ENCODE data around the gene LYL1.

The LYL1 gene

DNA sequence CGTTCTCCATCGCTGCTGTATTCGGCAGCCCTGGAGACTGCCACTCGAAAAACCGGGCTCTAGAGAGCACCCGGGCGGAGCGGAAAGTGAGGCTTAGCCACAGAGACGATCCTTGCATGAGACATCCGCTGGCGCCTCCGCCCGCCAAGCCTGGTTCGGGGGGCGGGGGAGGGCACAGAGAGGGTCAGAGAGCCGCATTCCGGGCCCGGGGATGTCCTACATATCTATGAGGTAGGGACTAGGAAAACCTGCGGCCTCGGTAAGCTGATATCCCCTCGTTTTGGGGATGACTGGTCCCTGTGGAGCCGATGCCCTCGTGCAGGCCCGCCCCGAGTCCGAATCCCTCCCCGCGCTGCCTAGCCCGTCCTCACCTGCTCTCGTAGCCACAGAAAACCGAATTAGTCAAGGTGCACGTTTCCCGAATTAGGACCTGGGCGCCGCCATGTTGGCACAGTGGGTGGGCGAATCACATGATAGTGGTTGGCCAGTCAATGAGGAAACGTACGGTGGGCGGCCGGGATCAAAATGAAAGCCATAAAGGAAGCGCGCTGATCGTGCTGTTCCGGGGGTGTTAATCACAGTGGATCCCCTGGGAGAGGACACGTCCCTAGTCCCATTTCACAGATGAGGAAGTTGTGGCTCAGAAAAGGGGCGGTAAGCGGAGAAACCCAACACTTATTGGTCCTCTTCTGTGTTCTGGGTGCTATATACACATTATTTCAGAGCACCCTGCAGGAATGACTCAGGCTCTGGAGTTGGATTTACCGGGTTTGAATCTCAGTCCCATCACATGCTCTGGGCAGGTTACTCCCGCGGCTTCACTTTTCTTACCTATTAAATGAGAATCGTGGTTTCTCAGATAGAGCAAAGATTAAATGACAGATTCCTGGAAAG, 13.9 kb upstream of the LYL1 start, which contains the start of gene TRMT1:
TSS of gene TRMT1 (minus strand) at position 459 of the 894 bp plus-strand sequence. CDS start at position 118, 341 bp downstream.
- Histone ChIP-seq H3K36me3 (ENCODE audit: control insufficient read depth in 4 of 4, insufficient read depth in 4 of 4, low read length in 3 of 4) (peaks cover 3 to 34% (median 18%) of the 10 kb centered on the region in 4 experiments), H3K4me1 (ENCODE audit: control extremely low read depth in 1 of 4, control insufficient read depth in 4 of 4, insufficient read depth in 4 of 4, low read length in 3 of 4) (peaks cover 0 to 46% (median 36%) of the 10 kb centered on the region in 4 experiments), H3K27me3 (replicated peaks in 2 of 5; ENCODE audit: control insufficient read depth in 4 of 5, insufficient read depth in 5 of 5, low read length in 4 of 5) (no peaks in the 10 kb centered on the region), H3K4me3 (ENCODE audit: control insufficient read depth in 1 of 7, extremely low read depth in 1 of 7, insufficient read depth in 4 of 7, low read depth in 2 of 7, low read length in 6 of 7) (peak within 1 kb of the TSS; percentile 83 to 97 (median 95)), H3K9me3 (ENCODE audit: control extremely low read depth in 1 of 5, control insufficient read depth in 4 of 5, insufficient read depth in 2 of 5, low read depth in 1 of 5, low read length in 4 of 5) (no peaks in the 10 kb centered on the region), H3K27ac (ENCODE audit: insufficient read depth in 1 of 2, low read depth in 1 of 2, low read length in 2 of 2, poor library complexity in 1 of 2, severe bottlenecking in 2 of 2) (peak within 1 kb of the TSS; percentile 61 to 83)
- ChIA-PET POLR2A (interaction anchor here (1.3 kb wide), 1 partner anchor 16 kb away, joined by 5 read pairs; no protein-coding TSS in a partner anchor), CTCF (interaction anchor here (1.7 to 4.2 kb wide), 3 partner anchors 11 to 16 kb away, joined by 6 to 25 read pairs (median 8); no protein-coding TSS in a partner anchor)
- under 1% methylated on average over 49 of the region's 51 CpGs for WGBS (ENCODE audit: insufficient coverage)
- peak; percentile 92 to 97 (median 96) for DNase-seq

GRCh38 chr19:13115936-13116281, 13.3 kb upstream of the LYL1 start:
- Histone ChIP-seq H3K9me3 (ENCODE audit: control extremely low read depth in 1 of 5, control insufficient read depth in 4 of 5, insufficient read depth in 2 of 5, low read depth in 1 of 5, low read length in 4 of 5) (no peaks in the 10 kb centered on the region), H3K27me3 (replicated peaks in 2 of 5; ENCODE audit: control insufficient read depth in 4 of 5, insufficient read depth in 5 of 5, low read length in 4 of 5) (no peaks in the 10 kb centered on the region), H3K4me1 (ENCODE audit: control extremely low read depth in 1 of 4, control insufficient read depth in 4 of 4, insufficient read depth in 4 of 4, low read length in 3 of 4) (peaks cover 0 to 46% (median 36%) of the 10 kb centered on the region in 4 experiments), H3K4me3 (ENCODE audit: control insufficient read depth in 1 of 7, extremely low read depth in 1 of 7, insufficient read depth in 4 of 7, low read depth in 2 of 7, low read length in 6 of 7) (peak overlapping the region; percentile 83 to 97 (median 95)), H3K27ac (ENCODE audit: insufficient read depth in 1 of 2, low read depth in 1 of 2, low read length in 2 of 2, poor library complexity in 1 of 2, severe bottlenecking in 2 of 2) (peak overlapping the region; percentile 61 to 83), H3K36me3 (ENCODE audit: control insufficient read depth in 4 of 4, insufficient read depth in 4 of 4, low read length in 3 of 4) (peaks cover 3 to 34% (median 17%) of the 10 kb centered on the region in 4 experiments)
- ChIA-PET POLR2A (interaction anchor here (1.3 kb wide), 1 partner anchor 16 kb away, joined by 5 read pairs; no protein-coding TSS in a partner anchor), CTCF (interaction anchor here (1.5 to 4.2 kb wide), 2 partner anchors 10 to 24 kb away, joined by 3 to 25 read pairs; no protein-coding TSS in a partner anchor)
- WGBS (ENCODE audit: insufficient coverage): 1% methylated on average over 18 of the region's 18 CpGs
- no peak for DNase-seq

DNA sequence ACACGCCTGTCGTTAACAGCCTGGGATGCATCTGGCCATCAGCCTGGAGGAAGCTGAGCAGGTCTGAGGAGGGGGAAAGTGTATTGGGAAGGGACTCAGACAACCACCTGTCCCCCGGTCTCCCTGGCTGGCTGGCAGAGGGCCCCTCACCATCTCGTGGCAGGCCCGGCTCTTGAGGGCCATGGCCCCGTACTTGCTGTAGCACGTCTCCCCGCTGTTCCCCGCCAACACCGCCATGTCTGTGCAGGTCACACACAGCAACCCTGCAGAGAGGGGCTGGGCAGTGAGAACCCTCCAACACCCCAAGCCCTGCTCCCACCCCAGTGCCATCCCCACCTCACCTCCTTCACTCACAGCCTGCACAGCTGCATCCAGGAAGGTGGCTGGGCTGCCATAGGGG, 9.9 kb upstream of the LYL1 start:
- Histone ChIP-seq H3K9me3 (ENCODE audit: control extremely low read depth in 1 of 5, control insufficient read depth in 4 of 5, insufficient read depth in 2 of 5, low read depth in 1 of 5, low read length in 4 of 5) (no peaks in the 10 kb centered on the region), H3K4me1 (ENCODE audit: control extremely low read depth in 1 of 4, control insufficient read depth in 4 of 4, insufficient read depth in 4 of 4, low read length in 3 of 4) (peaks cover 0 to 24% (median 19%) of the 10 kb centered on the region in 4 experiments), H3K27ac (ENCODE audit: insufficient read depth in 1 of 2, low read depth in 1 of 2, low read length in 2 of 2, poor library complexity in 1 of 2, severe bottlenecking in 2 of 2) (no peak overlapping the region), H3K27me3 (replicated peaks in 2 of 5; ENCODE audit: control insufficient read depth in 4 of 5, insufficient read depth in 5 of 5, low read length in 4 of 5) (no peaks in the 10 kb centered on the region), H3K36me3 (ENCODE audit: control insufficient read depth in 4 of 4, insufficient read depth in 4 of 4, low read length in 3 of 4) (peaks cover 6 to 50% (median 29%) of the 10 kb centered on the region in 4 experiments), H3K4me3 (ENCODE audit: control insufficient read depth in 1 of 7, extremely low read depth in 1 of 7, insufficient read depth in 4 of 7, low read depth in 2 of 7, low read length in 6 of 7) (no peak overlapping the region)
- POLR2A ChIA-PET: no interaction called here
- DNase-seq: no peak
- CTCF ChIA-PET: interaction anchor here (1.7 kb wide), 1 partner anchor 11 kb away, joined by 4 read pairs; no protein-coding TSS in a partner anchor
- 95% methylated on average over 10 of the region's 10 CpGs for WGBS (ENCODE audit: insufficient coverage)

DNA sequence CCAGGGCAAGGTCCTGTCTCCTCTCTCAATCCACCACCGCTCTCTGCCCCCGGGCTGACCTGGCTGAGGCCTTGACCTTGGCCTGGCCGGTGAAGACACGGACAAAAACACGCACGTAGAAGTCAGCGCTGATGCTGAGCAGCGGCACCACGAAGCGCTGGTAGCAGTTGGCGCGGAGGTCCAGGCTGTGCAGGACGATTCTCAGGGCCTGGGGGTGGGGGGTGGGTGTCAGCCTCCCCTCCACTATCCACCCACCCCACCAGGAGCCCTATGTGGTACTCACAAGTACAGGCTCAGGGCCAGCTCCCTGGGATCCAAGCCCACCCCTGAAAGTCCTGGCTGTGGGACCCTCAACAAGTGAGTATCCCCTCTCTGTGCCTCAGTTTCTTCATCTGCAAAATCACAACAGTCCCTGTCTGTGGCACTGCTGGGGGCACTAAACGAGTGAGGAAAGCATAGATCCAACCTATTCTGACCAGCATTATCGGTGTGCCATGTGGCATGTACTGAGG, 7.5 kb upstream of the LYL1 start:
- Histone ChIP-seq H3K9me3 (ENCODE audit: control extremely low read depth in 1 of 5, control insufficient read depth in 4 of 5, insufficient read depth in 2 of 5, low read depth in 1 of 5, low read length in 4 of 5) (no peaks in the 10 kb centered on the region), H3K36me3 (ENCODE audit: control insufficient read depth in 4 of 4, insufficient read depth in 4 of 4, low read length in 3 of 4) (peaks cover 6 to 53% (median 29%) of the 10 kb centered on the region in 4 experiments), H3K27ac (ENCODE audit: insufficient read depth in 1 of 2, low read depth in 1 of 2, low read length in 2 of 2, poor library complexity in 1 of 2, severe bottlenecking in 2 of 2) (no peak overlapping the region), H3K4me3 (ENCODE audit: control insufficient read depth in 1 of 7, extremely low read depth in 1 of 7, insufficient read depth in 4 of 7, low read depth in 2 of 7, low read length in 6 of 7) (no peak overlapping the region), H3K4me1 (ENCODE audit: control extremely low read depth in 1 of 4, control insufficient read depth in 4 of 4, insufficient read depth in 4 of 4, low read length in 3 of 4) (peaks cover 0 to 14% (median 11%) of the 10 kb centered on the region in 4 experiments), H3K27me3 (replicated peaks in 2 of 5; ENCODE audit: control insufficient read depth in 4 of 5, insufficient read depth in 5 of 5, low read length in 4 of 5) (no peaks in the 10 kb centered on the region)
- POLR2A ChIA-PET: interaction anchor here (0.7 kb wide), 1 partner anchor 14 kb away, joined by 3 read pairs; no protein-coding TSS in a partner anchor
- DNase-seq: no peak
- WGBS (ENCODE audit: insufficient coverage): 100% methylated on average over 2 of the region's 15 CpGs
- CTCF ChIA-PET: no interaction called here

GRCh38 chr19:13109361-13110098, 6.9 kb upstream of the LYL1 start:
- H3K27me3 ChIP-seq (replicated peaks in 2 of 5; ENCODE audit: control insufficient read depth in 4 of 5, insufficient read depth in 5 of 5, low read length in 4 of 5): no peaks in the 10 kb centered on the region
- no peak for DNase-seq
- H3K36me3 ChIP-seq (ENCODE audit: control insufficient read depth in 4 of 4, insufficient read depth in 4 of 4, low read length in 3 of 4): peaks cover 6 to 47% (median 26%) of the 10 kb centered on the region in 4 experiments
- CTCF ChIA-PET: no interaction called here
- no peak overlapping the region for H3K4me3 ChIP-seq (ENCODE audit: control insufficient read depth in 1 of 7, extremely low read depth in 1 of 7, insufficient read depth in 4 of 7, low read depth in 2 of 7, low read length in 6 of 7)
- H3K27ac ChIP-seq (ENCODE audit: insufficient read depth in 1 of 2, low read depth in 1 of 2, low read length in 2 of 2, poor library complexity in 1 of 2, severe bottlenecking in 2 of 2): no peak overlapping the region
- no peaks in the 10 kb centered on the region for H3K9me3 ChIP-seq (ENCODE audit: control extremely low read depth in 1 of 5, control insufficient read depth in 4 of 5, insufficient read depth in 2 of 5, low read depth in 1 of 5, low read length in 4 of 5)
- POLR2A ChIA-PET: no interaction called here
- 97% methylated on average over 25 of the region's 30 CpGs for WGBS (ENCODE audit: insufficient coverage)
- H3K4me1 ChIP-seq (ENCODE audit: control extremely low read depth in 1 of 4, control insufficient read depth in 4 of 4, insufficient read depth in 4 of 4, low read length in 3 of 4): peaks cover 0 to 18% (median 15%) of the 10 kb centered on the region in 4 experiments

GRCh38 chr19:13104848-13105711, 2.4 kb upstream of the LYL1 start:
- H3K9me3 ChIP-seq (ENCODE audit: control extremely low read depth in 1 of 5, control insufficient read depth in 4 of 5, insufficient read depth in 2 of 5, low read depth in 1 of 5, low read length in 4 of 5): no peaks in the 10 kb centered on the region
- no peaks in the 10 kb centered on the region for H3K27me3 ChIP-seq (replicated peaks in 2 of 5; ENCODE audit: control insufficient read depth in 4 of 5, insufficient read depth in 5 of 5, low read length in 4 of 5)
- peaks cover 3 to 37% (median 16%) of the 10 kb centered on the region in 4 experiments for H3K36me3 ChIP-seq (ENCODE audit: control insufficient read depth in 4 of 4, insufficient read depth in 4 of 4, low read length in 3 of 4)
- peaks cover 0 to 55% (median 46%) of the 10 kb centered on the region in 4 experiments for H3K4me1 ChIP-seq (ENCODE audit: control extremely low read depth in 1 of 4, control insufficient read depth in 4 of 4, insufficient read depth in 4 of 4, low read length in 3 of 4)
- 7% methylated on average over 11 of the region's 29 CpGs for WGBS (ENCODE audit: insufficient coverage)
- ChIA-PET POLR2A (interaction anchor here (0.6 to 9.5 kb wide), 8 partner anchors 8 to 730 kb away, joined by 3 to 156 read pairs (median 6); partner anchors contain the start of genes CALR, IER2, NACC1 and STX10), CTCF (interaction anchor here (0.8 to 4.2 kb wide), 13 partner anchors 8 to 127 kb away, joined by 3 to 25 read pairs (median 4); partner anchors contain the start of genes IER2, NACC1, STX10 and TRMT1)
- H3K27ac ChIP-seq (ENCODE audit: insufficient read depth in 1 of 2, low read depth in 1 of 2, low read length in 2 of 2, poor library complexity in 1 of 2, severe bottlenecking in 2 of 2): peak overlapping the region; percentile 56 to 95
- peak in 2 of 3 donors; percentile 70 to 75 for DNase-seq
- peak overlapping the region in 6 of 7 experiments; percentile 1 to 98 (median 66) for H3K4me3 ChIP-seq (ENCODE audit: control insufficient read depth in 1 of 7, extremely low read depth in 1 of 7, insufficient read depth in 4 of 7, low read depth in 2 of 7, low read length in 6 of 7)

Data from common myeloid progenitor, CD34-positive (primary cell).